Keratinocyte (primary cell): ENCODE results near the gene MYB. TPM values are rescaled to one million over a fixed set of nuclear protein-coding genes. Genes with fewer than 3 reads are reported as not detected.

Experiments
- DNase-seq: peaks from one replicate; pipeline ENCODE4 v3.0.0-alpha.2; 2011; ENCODE audit warnings: low read depth, missing footprints, low spot score
- FAIRE-seq: peaks from 2 replicates; lab custom pipeline; 2011; peaks lifted over from hg19 to GRCh38; lab: Jason Lieb, UNC
- H2AFZ ChIP-seq: 2 replicates; pipeline ENCODE4 v1.6.0; 2012; ENCODE audit warnings: low read length, control low read depth, inconsistent platforms; ENCODE audit not compliant: control insufficient read depth
- H3K27ac ChIP-seq: 2 replicates; pipeline ENCODE4 v1.5.1; 2011; ENCODE audit warnings: low read length; ENCODE audit not compliant: control insufficient read depth, insufficient read depth
- H3K27me3 ChIP-seq: 3 replicates; pipeline ENCODE4 v1.6.0; 2011; ENCODE audit warnings: low read length; ENCODE audit not compliant: control insufficient read depth, insufficient read depth; ENCODE audit errors: extremely low read depth
- H3K36me3 ChIP-seq, 2 experiments: 2 replicates in 1 of 2; 3 replicates in 1 of 2; pipeline ENCODE4 v1.5.1; 2011; ENCODE audit warnings: low read length in 2 of 2, mild to moderate bottlenecking in 1 of 2; ENCODE audit not compliant: control insufficient read depth in 2 of 2, insufficient read depth in 2 of 2; ENCODE audit errors: extremely low read depth in 1 of 2
- H3K4me1 ChIP-seq: 3 replicates; pipeline ENCODE4 v1.5.1; 2011; ENCODE audit warnings: low read length; ENCODE audit not compliant: control insufficient read depth, insufficient read depth; ENCODE audit errors: extremely low read depth
- H3K4me2 ChIP-seq: 3 replicates; pipeline ENCODE4 v1.6.0; 2011; ENCODE audit warnings: low read depth, low read length; ENCODE audit not compliant: control insufficient read depth, insufficient read depth; ENCODE audit errors: extremely low read depth
- H3K4me3 ChIP-seq, 3 experiments: fragments of 200-600 bp in 1 of 3; sonication (generic) in 1 of 3; 2 replicates in 2 of 3; 3 replicates in 1 of 3; pipeline ENCODE4 v1.5.1; 2011 to 2016; ENCODE audit warnings: low read length in 3 of 3, mild to moderate bottlenecking in 3 of 3, control low read depth in 2 of 3, inconsistent platforms in 1 of 3, low read depth in 1 of 3, mixed read lengths in 1 of 3, mixed run types in 1 of 3, moderate library complexity in 1 of 3; ENCODE audit not compliant: control insufficient read depth in 2 of 3, insufficient read depth in 2 of 3; ENCODE audit errors: extremely low read depth in 1 of 3
- H3K79me2 ChIP-seq: 2 replicates; pipeline ENCODE4 v1.6.0; 2012; ENCODE audit warnings: low read length; ENCODE audit not compliant: control insufficient read depth, insufficient read depth
- H3K9ac ChIP-seq: 3 replicates; pipeline ENCODE4 v1.6.0; 2011; ENCODE audit warnings: low read length; ENCODE audit not compliant: control insufficient read depth, insufficient read depth; ENCODE audit errors: extremely low read depth
- H3K9me1 ChIP-seq: 3 replicates; pipeline ENCODE4 v1.6.0; 2011; ENCODE audit warnings: low read length; ENCODE audit not compliant: control insufficient read depth, insufficient read depth; ENCODE audit errors: extremely low read depth
- H3K9me3 ChIP-seq: 2 replicates; pipeline ENCODE4 v1.5.1; 2012; ENCODE audit warnings: low read depth, low read length; ENCODE audit not compliant: control insufficient read depth
- H4K20me1 ChIP-seq: 3 replicates; pipeline ENCODE4 v1.6.0; 2011; ENCODE audit warnings: low read length; ENCODE audit not compliant: control insufficient read depth, insufficient read depth; ENCODE audit errors: extremely low read depth
- EZH2 ChIP-seq: IDR thresholded peaks from one replicate; pipeline ENCODE4 v1.6.1; 2012; ENCODE audit warnings: inconsistent platforms, mild to moderate bottlenecking, low read length, moderate library complexity
- dilution Hi-C: fragments of 300-500 bp; cut with MboI; formaldehyde crosslinking; loops from one replicate; pipeline ENCODE4 v1.7.0; 2020; ENCODE audit warnings: low sequenced_read_pairs; ENCODE audit not compliant: extremely low pct_ligation_motif_present
- polyA plus RNA-seq, 5 experiments: library from polyadenylated mRNA; depleted of rRNA in 3 of 5; stranded (reverse) in 3 of 5; stranded (forward) in 1 of 5; unstranded in 1 of 5; fragments of >200 nt; gene quantifications; 1 replicate in 1 of 5; 2 replicates in 3 of 5; 3 replicates in 1 of 5; pipeline versions ENCODE4 v1.2.1 to v1.2.3, GENCODE V29; 2011 to 2012; ENCODE audit warnings: missing spikeins in 2 of 5, low read depth in 1 of 5, low replicate concordance in 1 of 5
- TF ChIP-seq, protein P1 (sequence below), 3 experiments: IDR thresholded peaks in 1 of 3; conservative IDR thresholded peaks in 1 of 3; optimal IDR thresholded peaks in 1 of 3; 2 replicates in 2 of 3; 3 replicates in 1 of 3; pipeline versions ENCODE3 to v1.5.1; 2011; ENCODE audit warnings: low read length in 3 of 3, mild to moderate bottlenecking in 3 of 3, moderate library complexity in 2 of 3, control low read depth in 1 of 3, inconsistent platforms in 1 of 3; ENCODE audit not compliant: insufficient read depth in 2 of 3; ENCODE audit errors: extremely low read depth in 1 of 3

Gene MYB
- polyA plus RNA-seq, 1 donor (not counting 4 experiments of a cell fraction or from before 2014, with no cell fraction given), result 0.04 TPM

DNA sequence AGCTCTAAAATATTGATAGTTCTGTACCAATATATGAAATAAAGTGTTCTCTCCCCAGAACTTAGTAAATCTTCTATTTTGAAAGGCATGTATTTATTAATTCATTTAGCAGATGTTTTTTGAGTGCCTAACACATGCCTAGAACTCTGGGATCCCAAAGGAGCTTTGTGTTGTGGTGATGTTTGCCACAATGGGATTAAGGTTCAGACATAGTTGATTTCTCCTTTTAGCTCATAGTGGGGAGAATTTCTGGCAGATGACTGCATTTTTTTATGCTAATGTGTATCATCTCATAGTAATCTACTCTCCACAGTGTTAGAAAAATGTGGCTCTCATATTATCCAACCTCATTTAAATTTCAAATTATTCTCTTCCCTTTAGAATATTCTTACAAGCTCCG, 21.7 kb downstream of the MYB start:
- dilution Hi-C loops, result no loop called here
- no peak overlapping the region for H3K4me2 ChIP-seq
- no peaks in the 10 kb centered on the region for H3K36me3 ChIP-seq
- no peaks in the 10 kb centered on the region for H3K9me3 ChIP-seq
- no peaks in the 10 kb centered on the region for H3K4me1 ChIP-seq
- H3K79me2 ChIP-seq, result no peaks in the 10 kb centered on the region
- no peak overlapping the region for H2AFZ ChIP-seq
- FAIRE-seq (no peak), DNase-seq (no peak)
- no peaks in the 10 kb centered on the region for H3K9me1 ChIP-seq
- TF ChIP-seq, protein P1, sequence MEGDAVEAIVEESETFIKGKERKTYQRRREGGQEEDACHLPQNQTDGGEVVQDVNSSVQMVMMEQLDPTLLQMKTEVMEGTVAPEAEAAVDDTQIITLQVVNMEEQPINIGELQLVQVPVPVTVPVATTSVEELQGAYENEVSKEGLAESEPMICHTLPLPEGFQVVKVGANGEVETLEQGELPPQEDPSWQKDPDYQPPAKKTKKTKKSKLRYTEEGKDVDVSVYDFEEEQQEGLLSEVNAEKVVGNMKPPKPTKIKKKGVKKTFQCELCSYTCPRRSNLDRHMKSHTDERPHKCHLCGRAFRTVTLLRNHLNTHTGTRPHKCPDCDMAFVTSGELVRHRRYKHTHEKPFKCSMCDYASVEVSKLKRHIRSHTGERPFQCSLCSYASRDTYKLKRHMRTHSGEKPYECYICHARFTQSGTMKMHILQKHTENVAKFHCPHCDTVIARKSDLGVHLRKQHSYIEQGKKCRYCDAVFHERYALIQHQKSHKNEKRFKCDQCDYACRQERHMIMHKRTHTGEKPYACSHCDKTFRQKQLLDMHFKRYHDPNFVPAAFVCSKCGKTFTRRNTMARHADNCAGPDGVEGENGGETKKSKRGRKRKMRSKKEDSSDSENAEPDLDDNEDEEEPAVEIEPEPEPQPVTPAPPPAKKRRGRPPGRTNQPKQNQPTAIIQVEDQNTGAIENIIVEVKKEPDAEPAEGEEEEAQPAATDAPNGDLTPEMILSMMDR (optimal IDR thresholded peaks at IDR 0.05 in 1 of 3, IDR thresholded peaks at IDR 0.05 in 1 of 3, conservative IDR thresholded peaks at IDR 0.05 in 1 of 3; ENCODE audit: extremely low read depth in 1 of 3, insufficient read depth in 2 of 3, low read length in 3 of 3), result no peak
- no peak for TF ChIP-seq EZH2
- no peak overlapping the region for H3K27ac ChIP-seq
- H3K27me3 ChIP-seq, result no peaks in the 10 kb centered on the region
- H3K4me3 ChIP-seq, result no peak overlapping the region
- no peaks in the 10 kb centered on the region for H4K20me1 ChIP-seq
- no peak overlapping the region for H3K9ac ChIP-seq

DNA sequence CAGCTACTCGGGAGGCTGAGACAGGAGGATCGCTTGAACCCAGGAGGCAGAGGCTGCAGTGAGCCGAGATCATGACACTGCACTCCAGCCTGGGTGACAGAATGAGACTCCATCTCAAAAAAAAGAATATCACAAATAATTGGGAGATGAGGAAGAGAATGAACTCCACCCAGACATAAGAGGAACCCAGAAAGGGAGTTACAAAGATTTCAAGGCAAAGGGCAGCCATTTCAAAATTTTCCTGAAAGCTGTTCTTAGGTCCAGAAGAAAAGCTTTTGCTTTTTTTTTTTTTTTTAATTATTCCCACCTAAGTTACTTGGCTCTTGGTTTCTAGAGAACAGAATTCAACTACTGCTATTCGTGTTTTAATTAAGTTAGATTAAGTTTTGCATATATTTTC, 23.8 kb downstream of the MYB start:
- no peaks in the 10 kb centered on the region for H3K9me1 ChIP-seq
- no peak overlapping the region for H2AFZ ChIP-seq
- dilution Hi-C loops, result no loop called here
- no peaks in the 10 kb centered on the region for H4K20me1 ChIP-seq
- TF ChIP-seq EZH2, result no peak
- TF ChIP-seq, protein P1 (optimal IDR thresholded peaks at IDR 0.05 in 1 of 3, IDR thresholded peaks at IDR 0.05 in 1 of 3, conservative IDR thresholded peaks at IDR 0.05 in 1 of 3; ENCODE audit: extremely low read depth in 1 of 3, insufficient read depth in 2 of 3, low read length in 3 of 3), result no peak
- H3K4me2 ChIP-seq, result no peak overlapping the region
- no peaks in the 10 kb centered on the region for H3K36me3 ChIP-seq
- H3K9ac ChIP-seq, result no peak overlapping the region
- no peak overlapping the region for H3K4me3 ChIP-seq
- no peaks in the 10 kb centered on the region for H3K9me3 ChIP-seq
- FAIRE-seq (no peak), DNase-seq (no peak)
- no peaks in the 10 kb centered on the region for H3K27me3 ChIP-seq
- H3K4me1 ChIP-seq, result no peaks in the 10 kb centered on the region
- H3K79me2 ChIP-seq, result no peaks in the 10 kb centered on the region
- no peak overlapping the region for H3K27ac ChIP-seq
